Measurements from ENCODE around the gene PLA2G7.
"Not testable (repeated sequence)": the region's sequence is repeated elsewhere in the genome, so short reads cannot be mapped to it uniquely, and the experiment has no call there.

Gene PLA2G7

GRCh38 chr6:46746696-46747095, 11.5 kb upstream of the PLA2G7 start, which contains the start of gene ANKRD66:
TSS of gene ANKRD66 (plus strand) at chr6:46746933. CDS start at chr6:46751949, 5,016 bp downstream.
- no peak for DNase-seq

GRCh38 chr6:46745973-46746372, 10.8 kb upstream of the PLA2G7 start:
- DNase-seq, result no peak

- not testable (repeated sequence) for DNase-seq
Observed at GRCh38 chr6:46744159-46744725, 9.1 kb upstream of the PLA2G7 start.

GRCh38 chr6:46743425-46744158, 8.4 kb upstream of the PLA2G7 start:
- no peak for DNase-seq

GRCh38 chr6:46741910-46742309, 6.7 kb upstream of the PLA2G7 start:
- DNase-seq, result no peak

- DNase-seq, result no peak
Observed at GRCh38 chr6:46741482-46741881, 6.3 kb upstream of the PLA2G7 start.

- DNase-seq, result no peak
Observed at GRCh38 chr6:46736906-46737305, 1.7 kb upstream of the PLA2G7 start.

GRCh38 chr6:46735720-46736031, 501 bp upstream of the PLA2G7 start:
- DNase-seq, result no peak

- DNase-seq, result no peak
Observed at GRCh38 chr6:46733341-46733801, 1.8 kb downstream of the PLA2G7 start.

GRCh38 chr6:46730921-46731461, 4.2 kb downstream of the PLA2G7 start:
- DNase-seq, result no peak

- DNase-seq, result no peak
Observed at GRCh38 chr6:46729787-46730326, 5.3 kb downstream of the PLA2G7 start.

- no peak for DNase-seq
Observed at GRCh38 chr6:46720401-46720800, 14.8 kb downstream of the PLA2G7 start.

- peak; percentile 37 for DNase-seq
Observed at GRCh38 chr6:46719099-46719498, 16.1 kb downstream of the PLA2G7 start.

- DNase-seq, result no peak
Observed at GRCh38 chr6:46715141-46715540, 20.0 kb downstream of the PLA2G7 start.

- no peak for DNase-seq
Observed at GRCh38 chr6:46711491-46711890, 23.7 kb downstream of the PLA2G7 start.

GRCh38 chr6:46706464-46706863, 28.7 kb downstream of the PLA2G7 start:
- no peak for DNase-seq

- DNase-seq, result no peak
Observed at GRCh38 chr6:46704562-46704961, 30.6 kb downstream of the PLA2G7 start.

- DNase-seq, result no peak
Observed at GRCh38 chr6:46699970-46700369, 35.2 kb downstream of the PLA2G7 start.

- no peak for DNase-seq
Observed at GRCh38 chr6:46690911-46691451, 44.2 kb downstream of the PLA2G7 start.

- DNase-seq, result no peak
Observed at GRCh38 chr6:46690141-46690755, 44.9 kb downstream of the PLA2G7 start.

- DNase-seq, result no peak
Observed at GRCh38 chr6:46689657-46690056, 45.5 kb downstream of the PLA2G7 start.

GRCh38 chr6:46688966-46689335, 46.2 kb downstream of the PLA2G7 start:
- DNase-seq, result no peak

All from 8988T (cell line).